ENCODE measurements around the gene NCK2.

NCK2 gene

GRCh38 chr2:105911425-105911824 lies 166.7 kb downstream of the NCK2 start:
- TF ChIP-seq POLR2A (IDR thresholded peaks at IDR 0.05; ENCODE audit: low read depth, low read length) (no peak), PAX5 (IDR thresholded peaks at IDR 0.05; ENCODE audit: insufficient read depth, low read length, severe bottlenecking) (no peak), SPI1 (IDR thresholded peaks at IDR 0.05; ENCODE audit: low read depth, low read length) (no peak), POLR2AphosphoS5 (IDR thresholded peaks at IDR 0.05; ENCODE audit: low read depth, low read length) (no peak), POU2F2 (IDR thresholded peaks at IDR 0.05; ENCODE audit: low read depth, low read length) (no peak), TAF1 (IDR thresholded peaks at IDR 0.05; ENCODE audit: low read depth, low read length) (no peak)
- FAIRE-seq (no peak), DNase-seq (ENCODE audit: insufficient read length, low spot score) (no peak)

DNA sequence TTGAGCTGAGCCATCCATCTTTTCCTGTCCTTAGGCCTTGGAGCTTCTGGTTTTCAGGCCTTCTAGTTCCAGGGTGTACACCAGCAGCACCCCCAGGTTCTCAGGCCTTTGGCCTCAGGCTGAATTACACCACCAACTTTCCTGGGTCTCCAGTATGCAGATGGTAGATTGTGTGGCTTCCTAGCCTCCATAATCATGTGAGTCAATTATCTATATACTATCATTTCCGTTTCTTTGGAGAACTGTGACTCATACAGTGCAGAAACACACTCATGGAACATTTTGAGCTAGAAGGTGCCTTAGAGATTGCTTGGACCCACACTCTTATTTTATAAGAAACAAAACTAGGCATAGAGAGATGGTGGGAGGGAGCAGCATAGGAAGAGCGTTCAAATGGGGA lies 167.4 kb downstream of the NCK2 start:
- TF ChIP-seq TAF1 (IDR thresholded peaks at IDR 0.05; ENCODE audit: low read depth, low read length) (no peak), PAX5 (IDR thresholded peaks at IDR 0.05; ENCODE audit: insufficient read depth, low read length, severe bottlenecking) (no peak), POLR2AphosphoS5 (IDR thresholded peaks at IDR 0.05; ENCODE audit: low read depth, low read length) (no peak), SPI1 (IDR thresholded peaks at IDR 0.05; ENCODE audit: low read depth, low read length) (no peak), POLR2A (IDR thresholded peaks at IDR 0.05; ENCODE audit: low read depth, low read length) (no peak), POU2F2 (IDR thresholded peaks at IDR 0.05; ENCODE audit: low read depth, low read length) (no peak)
- FAIRE-seq (no peak), DNase-seq (ENCODE audit: insufficient read length, low spot score) (no peak)

DNA sequence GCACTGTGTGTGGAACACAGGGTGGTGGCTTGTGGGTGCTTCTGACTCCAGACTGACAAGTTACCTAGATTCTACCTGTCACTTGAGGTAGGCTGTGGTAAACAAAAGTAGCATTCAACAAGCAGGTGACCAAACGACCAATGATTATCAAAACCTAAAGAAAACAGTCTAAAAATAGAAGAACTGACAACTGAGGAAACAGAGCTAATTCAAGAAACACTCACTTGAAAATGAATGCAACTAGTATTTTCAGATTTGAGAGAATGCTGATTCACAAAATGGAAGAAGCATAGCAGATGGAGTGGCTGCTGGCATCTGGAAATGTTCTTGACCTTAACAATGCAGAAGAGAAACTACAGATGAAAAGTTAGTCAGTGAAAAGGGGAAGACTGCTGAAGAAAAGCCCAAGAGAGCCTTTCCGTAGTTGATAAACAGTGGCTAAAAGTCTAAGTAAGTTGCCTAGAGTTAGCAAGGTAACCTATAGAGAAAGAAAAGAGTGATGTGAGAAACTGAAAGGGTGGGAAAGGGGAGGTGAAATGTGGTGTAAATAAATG lies 170.4 kb downstream of the NCK2 start:
- TF ChIP-seq POLR2A (IDR thresholded peaks at IDR 0.05; ENCODE audit: low read depth, low read length) (no peak), SPI1 (IDR thresholded peaks at IDR 0.05; ENCODE audit: low read depth, low read length) (peak; percentile 81)
- DNase-seq (ENCODE audit: insufficient read length, low spot score) (no peak), FAIRE-seq (peak; percentile 61)

DNA sequence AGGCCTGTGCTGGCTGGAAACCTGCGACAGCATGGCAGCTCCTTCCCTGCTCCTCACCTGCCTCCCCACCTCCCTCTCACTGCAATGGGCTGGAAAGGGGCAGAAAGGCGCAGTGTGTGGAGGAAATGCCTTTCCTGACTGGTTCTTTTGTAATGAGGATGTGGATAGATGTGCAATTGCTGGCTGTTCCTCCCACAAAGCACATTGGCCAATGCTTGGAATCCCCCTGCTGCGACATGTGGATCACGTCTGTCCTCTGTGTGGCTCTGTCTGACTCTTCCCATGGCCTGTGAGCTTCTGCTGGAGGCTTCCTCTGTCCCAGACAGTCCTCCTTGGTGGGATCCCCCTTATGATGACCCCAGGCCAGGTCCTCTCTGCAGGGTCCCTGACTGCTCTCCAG lies 172.5 kb downstream of the NCK2 start:
- DNase-seq (ENCODE audit: insufficient read length, low spot score) = no peak
- FAIRE-seq = no peak
- no peak for TF ChIP-seq TAF1 (IDR thresholded peaks at IDR 0.05; ENCODE audit: low read depth, low read length)
- TF ChIP-seq PAX5 (IDR thresholded peaks at IDR 0.05; ENCODE audit: insufficient read depth, low read length, severe bottlenecking) = no peak
- 0 out of 2 replicates have a peak, but pooled peaks have one; percentile 5 for TF ChIP-seq SPI1 (IDR thresholded peaks at IDR 0.05; ENCODE audit: low read depth, low read length)

GRCh38 chr2:105917688-105918087 lies 173.0 kb downstream of the NCK2 start:
- TF ChIP-seq TAF1 (IDR thresholded peaks at IDR 0.05; ENCODE audit: low read depth, low read length) (no peak), POLR2AphosphoS5 (IDR thresholded peaks at IDR 0.05; ENCODE audit: low read depth, low read length) (no peak), PAX5 (IDR thresholded peaks at IDR 0.05; ENCODE audit: insufficient read depth, low read length, severe bottlenecking) (no peak), POLR2A (IDR thresholded peaks at IDR 0.05; ENCODE audit: low read depth, low read length) (no peak), SPI1 (IDR thresholded peaks at IDR 0.05; ENCODE audit: low read depth, low read length) (no peak), POU2F2 (IDR thresholded peaks at IDR 0.05; ENCODE audit: low read depth, low read length) (no peak)
- FAIRE-seq (no peak), DNase-seq (ENCODE audit: insufficient read length, low spot score) (no peak)

DNA sequence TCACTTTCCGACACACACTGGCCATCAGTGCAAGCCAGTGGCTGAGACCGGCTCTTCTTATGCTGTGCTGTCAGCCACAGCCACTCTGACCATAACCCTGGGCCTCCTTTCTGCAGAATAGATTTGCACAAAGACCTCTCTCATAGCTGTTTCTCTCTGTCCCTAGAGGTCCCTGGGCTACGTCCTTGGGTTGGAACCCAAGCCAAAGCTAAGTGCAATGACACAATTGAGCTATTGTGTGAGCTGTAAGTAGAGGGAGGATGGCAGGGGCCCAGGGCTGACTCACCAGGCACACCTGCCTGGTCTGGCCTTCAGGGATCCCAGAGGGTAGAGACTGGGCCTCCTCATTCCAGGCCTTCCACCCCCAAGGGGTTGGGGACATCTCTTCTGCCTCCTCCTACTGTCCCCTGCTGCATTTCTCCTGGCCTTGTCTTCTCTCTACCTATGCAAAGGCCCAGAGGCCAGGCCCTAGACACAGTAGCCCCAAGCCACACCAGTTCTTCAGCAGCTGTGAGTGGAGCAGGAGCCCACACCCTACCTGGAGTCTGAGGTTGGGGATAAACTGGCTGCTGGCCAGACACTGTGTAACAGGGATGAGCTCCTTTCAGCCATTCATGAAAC lies 174.6 kb downstream of the NCK2 start:
- FAIRE-seq (no peak), DNase-seq (ENCODE audit: insufficient read length, low spot score) (no peak)
- TF ChIP-seq POU2F2 (IDR thresholded peaks at IDR 0.05; ENCODE audit: low read depth, low read length) (no peak), POLR2AphosphoS5 (IDR thresholded peaks at IDR 0.05; ENCODE audit: low read depth, low read length) (no peak), SPI1 (IDR thresholded peaks at IDR 0.05; ENCODE audit: low read depth, low read length) (no peak), POLR2A (IDR thresholded peaks at IDR 0.05; ENCODE audit: low read depth, low read length) (no peak), TAF1 (IDR thresholded peaks at IDR 0.05; ENCODE audit: low read depth, low read length) (no peak)

- TF ChIP-seq POU2F2 (IDR thresholded peaks at IDR 0.05; ENCODE audit: low read depth, low read length) (no peak), SPI1 (IDR thresholded peaks at IDR 0.05; ENCODE audit: low read depth, low read length) (no peak), POLR2AphosphoS5 (IDR thresholded peaks at IDR 0.05; ENCODE audit: low read depth, low read length) (no peak), PAX5 (IDR thresholded peaks at IDR 0.05; ENCODE audit: insufficient read depth, low read length, severe bottlenecking) (no peak), POLR2A (IDR thresholded peaks at IDR 0.05; ENCODE audit: low read depth, low read length) (no peak), TAF1 (IDR thresholded peaks at IDR 0.05; ENCODE audit: low read depth, low read length) (no peak)
- FAIRE-seq (no peak), DNase-seq (ENCODE audit: insufficient read length, low spot score) (no peak)
These were observed 175.1 kb downstream of the NCK2 start for GRCh38 chr2:105919826-105920225.

DNA sequence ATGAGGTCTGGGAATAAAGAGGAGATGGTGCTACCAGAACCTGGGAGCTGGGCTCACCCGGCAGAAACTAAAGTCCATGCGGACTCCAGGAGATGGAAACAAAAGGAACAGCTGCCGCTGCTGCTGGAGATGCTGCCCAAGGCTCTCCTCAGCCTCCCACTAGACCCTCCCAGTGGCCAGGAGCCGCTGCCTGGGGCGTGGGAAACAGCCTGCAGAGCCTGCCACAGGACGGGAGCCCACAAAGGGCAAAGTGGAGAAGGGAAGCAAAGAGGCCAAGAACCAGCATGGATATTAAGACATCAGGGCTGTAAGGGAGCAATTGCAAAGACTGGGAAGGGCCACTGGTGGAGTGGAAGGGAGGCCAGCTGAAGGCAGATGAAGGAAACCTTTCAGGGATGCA lies 179.6 kb downstream of the NCK2 start:
- FAIRE-seq = no peak
- no peak for DNase-seq (ENCODE audit: insufficient read length, low spot score)
- TF ChIP-seq POLR2A (IDR thresholded peaks at IDR 0.05; ENCODE audit: low read depth, low read length) = no peak
- TF ChIP-seq SPI1 (IDR thresholded peaks at IDR 0.05; ENCODE audit: low read depth, low read length) = no peak
- TF ChIP-seq PAX5 (IDR thresholded peaks at IDR 0.05; ENCODE audit: insufficient read depth, low read length, severe bottlenecking) = no peak
- TF ChIP-seq POLR2AphosphoS5 (IDR thresholded peaks at IDR 0.05; ENCODE audit: low read depth, low read length) = no peak
- TF ChIP-seq POU2F2 (IDR thresholded peaks at IDR 0.05; ENCODE audit: low read depth, low read length) = no peak
- no peak for TF ChIP-seq TAF1 (IDR thresholded peaks at IDR 0.05; ENCODE audit: low read depth, low read length)

DNA sequence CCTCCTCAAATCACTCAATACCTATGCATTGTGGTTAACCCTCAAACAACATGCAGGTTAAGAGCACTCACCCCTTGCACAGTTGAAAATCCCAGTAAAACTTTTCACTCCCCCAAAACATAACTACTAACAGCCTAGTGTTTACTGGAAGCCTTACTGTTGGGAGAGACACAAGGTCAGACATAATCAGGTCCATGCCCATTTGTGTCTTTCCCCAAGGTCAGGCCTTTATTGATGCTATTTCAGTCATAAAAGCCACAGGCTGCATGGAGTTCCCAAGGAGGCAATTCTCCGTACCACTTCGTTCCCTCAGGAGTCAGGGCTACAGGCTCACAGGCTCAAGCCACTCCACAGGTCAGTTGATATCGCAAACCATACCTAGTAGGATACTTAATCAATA lies 180.2 kb downstream of the NCK2 start:
- no peak for FAIRE-seq
- TF ChIP-seq POLR2A (IDR thresholded peaks at IDR 0.05; ENCODE audit: low read depth, low read length) = no peak
- no peak for TF ChIP-seq POLR2AphosphoS5 (IDR thresholded peaks at IDR 0.05; ENCODE audit: low read depth, low read length)
- no peak for TF ChIP-seq SPI1 (IDR thresholded peaks at IDR 0.05; ENCODE audit: low read depth, low read length)
- no peak for TF ChIP-seq TAF1 (IDR thresholded peaks at IDR 0.05; ENCODE audit: low read depth, low read length)
- no peak for TF ChIP-seq POU2F2 (IDR thresholded peaks at IDR 0.05; ENCODE audit: low read depth, low read length)
- TF ChIP-seq PAX5 (IDR thresholded peaks at IDR 0.05; ENCODE audit: insufficient read depth, low read length, severe bottlenecking) = no peak

GRCh38 chr2:105925390-105925789 lies 180.7 kb downstream of the NCK2 start:
- DNase-seq (ENCODE audit: insufficient read length, low spot score) (no peak), FAIRE-seq (no peak)
- TF ChIP-seq POLR2AphosphoS5 (IDR thresholded peaks at IDR 0.05; ENCODE audit: low read depth, low read length) = no peak
- no peak for TF ChIP-seq PAX5 (IDR thresholded peaks at IDR 0.05; ENCODE audit: insufficient read depth, low read length, severe bottlenecking)

More for the DNA sequence above, 180.2 kb downstream of the NCK2 start:
- no peak for DNase-seq (ENCODE audit: insufficient read length, low spot score)

Measured in GM12891 (cell line).